Duodenal mucosa (tissue), 2 donors: ENCODE results near the gene STOX2.
A peak's percentile ranks its signal among the peaks of the same experiment; 100 is the strongest.

Experiments
- H3K27ac ChIP-seq: one replicate; pipeline ENCODE4 v1.7.0; 2013; ENCODE audit warnings: low read depth, low read length
- H3K27me3 ChIP-seq, 2 donors: one replicate each; pipeline ENCODE4 v1.7.0; 2013; ENCODE audit warnings: low read length in 2 of 2, control low read depth in 1 of 2; ENCODE audit not compliant: insufficient read depth in 2 of 2, control insufficient read depth in 1 of 2
- H3K36me3 ChIP-seq, 2 donors: one replicate each; pipeline ENCODE4 v1.7.0; 2013; ENCODE audit warnings: low read length in 2 of 2, control low read depth in 1 of 2; ENCODE audit not compliant: insufficient read depth in 2 of 2, control insufficient read depth in 1 of 2
- H3K4me1 ChIP-seq, 2 donors: one replicate each; pipeline ENCODE4 v1.7.0; 2013; ENCODE audit warnings: low read length in 2 of 2, control low read depth in 1 of 2; ENCODE audit not compliant: insufficient read depth in 2 of 2, control insufficient read depth in 1 of 2
- H3K4me3 ChIP-seq, 2 donors: one replicate each; pipeline ENCODE4 v1.7.0; 2013; ENCODE audit warnings: low read length in 2 of 2, low read depth in 1 of 2
- H3K9ac ChIP-seq, 2 donors: one replicate each; pipeline ENCODE4 v1.7.0; 2013; ENCODE audit warnings: low read length in 2 of 2, low read depth in 1 of 2
- H3K9me3 ChIP-seq, 2 donors: one replicate each; pipeline ENCODE4 v1.7.0; 2013; ENCODE audit warnings: low read length in 2 of 2, control low read depth in 1 of 2; ENCODE audit not compliant: control insufficient read depth in 1 of 2

STOX2 gene

GRCh38 chr4:183959319-183960045 is 54.4 kb downstream of the STOX2 start:
- H3K4me3 ChIP-seq = peak overlapping the region; percentile 36 to 39
- peaks cover 0 to 12% of the 10 kb centered on the region in 2 donors for H3K4me1 ChIP-seq
- no peaks in the 10 kb centered on the region for H3K36me3 ChIP-seq
- H3K9ac ChIP-seq = no peak overlapping the region
- H3K27me3 ChIP-seq = peaks cover 0 to 4% of the 10 kb centered on the region in 2 donors
- H3K27ac ChIP-seq = no peak overlapping the region
- H3K9me3 ChIP-seq = no peaks in the 10 kb centered on the region

GRCh38 chr4:183960046-183960420 is 54.9 kb downstream of the STOX2 start:
- Histone ChIP-seq H3K27ac (no peak overlapping the region), H3K4me1 (peaks cover 0 to 12% of the 10 kb centered on the region in 2 donors), H3K36me3 (no peaks in the 10 kb centered on the region), H3K9me3 (no peaks in the 10 kb centered on the region), H3K9ac (no peak overlapping the region), H3K27me3 (peaks cover 0 to 4% of the 10 kb centered on the region in 2 donors), H3K4me3 (peak overlapping the region; percentile 36 to 39)

- Histone ChIP-seq H3K27me3 (peaks cover 0 to 4% of the 10 kb centered on the region in 2 donors), H3K36me3 (no peaks in the 10 kb centered on the region), H3K9me3 (no peaks in the 10 kb centered on the region), H3K27ac (no peak overlapping the region), H3K4me1 (peaks cover 0 to 12% of the 10 kb centered on the region in 2 donors), H3K9ac (no peak overlapping the region), H3K4me3 (no peak overlapping the region)
Observed at GRCh38 chr4:183960962-183961541, 55.9 kb downstream of the STOX2 start.

GRCh38 chr4:183961795-183962194 is 56.7 kb downstream of the STOX2 start:
- Histone ChIP-seq H3K27ac (no peak overlapping the region), H3K36me3 (no peaks in the 10 kb centered on the region), H3K4me1 (peaks cover 0 to 12% of the 10 kb centered on the region in 2 donors), H3K27me3 (peaks cover 0 to 4% of the 10 kb centered on the region in 2 donors), H3K9me3 (no peaks in the 10 kb centered on the region), H3K9ac (no peak overlapping the region), H3K4me3 (no peak overlapping the region)

GRCh38 chr4:183962419-183962818 is 57.3 kb downstream of the STOX2 start:
- peaks cover 0 to 12% of the 10 kb centered on the region in 2 donors for H3K4me1 ChIP-seq
- no peaks in the 10 kb centered on the region for H3K9me3 ChIP-seq
- no peak overlapping the region for H3K27ac ChIP-seq
- no peak overlapping the region for H3K9ac ChIP-seq
- H3K4me3 ChIP-seq = no peak overlapping the region
- no peaks in the 10 kb centered on the region for H3K36me3 ChIP-seq
- H3K27me3 ChIP-seq = peaks cover 0 to 4% of the 10 kb centered on the region in 2 donors

GRCh38 chr4:183966371-183966770 is 61.3 kb downstream of the STOX2 start:
- Histone ChIP-seq H3K4me3 (no peak overlapping the region), H3K4me1 (no peaks in the 10 kb centered on the region), H3K27me3 (peaks cover 0 to 3% of the 10 kb centered on the region in 2 donors), H3K9me3 (no peaks in the 10 kb centered on the region), H3K9ac (no peak overlapping the region), H3K27ac (no peak overlapping the region), H3K36me3 (no peaks in the 10 kb centered on the region)

- H3K27ac ChIP-seq = no peak overlapping the region
- no peaks in the 10 kb centered on the region for H3K9me3 ChIP-seq
- H3K4me1 ChIP-seq = peaks cover 0 to 5% of the 10 kb centered on the region in 2 donors
- H3K36me3 ChIP-seq = no peaks in the 10 kb centered on the region
- H3K9ac ChIP-seq = no peak overlapping the region
- no peaks in the 10 kb centered on the region for H3K27me3 ChIP-seq
- no peak overlapping the region for H3K4me3 ChIP-seq
Observed at GRCh38 chr4:183967266-183967665, 62.2 kb downstream of the STOX2 start.

- no peak overlapping the region for H3K9ac ChIP-seq
- H3K27me3 ChIP-seq = no peaks in the 10 kb centered on the region
- H3K9me3 ChIP-seq = no peaks in the 10 kb centered on the region
- no peaks in the 10 kb centered on the region for H3K36me3 ChIP-seq
- H3K27ac ChIP-seq = no peak overlapping the region
- peaks cover 0 to 5% of the 10 kb centered on the region in 2 donors for H3K4me1 ChIP-seq
- H3K4me3 ChIP-seq = no peak overlapping the region
Observed at GRCh38 chr4:183968502-183968901, 63.4 kb downstream of the STOX2 start.

- Histone ChIP-seq H3K9ac (no peak overlapping the region), H3K4me1 (peaks cover 0 to 5% of the 10 kb centered on the region in 2 donors), H3K27me3 (no peaks in the 10 kb centered on the region), H3K27ac (no peak overlapping the region), H3K36me3 (no peaks in the 10 kb centered on the region), H3K9me3 (no peaks in the 10 kb centered on the region), H3K4me3 (no peak overlapping the region)
Observed at GRCh38 chr4:183968931-183969330, 63.8 kb downstream of the STOX2 start.

GRCh38 chr4:183969596-183969995 is 64.5 kb downstream of the STOX2 start:
- Histone ChIP-seq H3K27ac (no peak overlapping the region), H3K27me3 (no peaks in the 10 kb centered on the region), H3K9ac (no peak overlapping the region), H3K36me3 (no peaks in the 10 kb centered on the region), H3K4me1 (peaks cover 0 to 5% of the 10 kb centered on the region in 2 donors), H3K4me3 (no peak overlapping the region), H3K9me3 (peaks cover 0 to 2% of the 10 kb centered on the region in 2 donors)
